SIG-M5 (cell line): ENCODE measurements around the gene TCAIM.
A peak's percentile ranks its signal among the peaks of the same experiment; 100 is the strongest.
"Not testable (repeated sequence)": the region's sequence is repeated elsewhere in the genome, so short reads cannot be mapped to it uniquely, and the experiment has no call there.

Experiments
- DNase-seq: peaks from one replicate; lab custom pipeline; 2025; lab: John Stamatoyannopoulos, UW

The TCAIM gene

DNA sequence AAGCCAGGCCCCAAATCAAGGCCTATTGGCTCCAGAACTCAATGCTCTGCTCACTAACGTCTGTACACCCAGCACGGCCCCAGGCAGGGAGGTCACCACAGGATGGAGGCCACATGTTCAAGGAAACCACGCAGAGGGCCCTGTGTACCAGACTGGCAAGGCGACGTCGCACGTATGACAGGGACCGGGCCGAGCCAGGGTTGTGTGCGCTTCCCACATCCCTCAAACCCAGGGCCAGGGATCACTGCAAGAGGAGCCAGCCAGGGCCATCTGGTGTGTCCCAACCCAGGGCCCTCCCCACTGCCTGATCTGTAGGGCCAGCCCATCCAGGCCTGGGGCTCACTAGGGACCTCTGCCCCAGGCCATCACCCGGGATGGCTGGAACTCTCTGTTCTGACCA lies 76.9 kb downstream of the TCAIM start:
- no peak for DNase-seq

DNA sequence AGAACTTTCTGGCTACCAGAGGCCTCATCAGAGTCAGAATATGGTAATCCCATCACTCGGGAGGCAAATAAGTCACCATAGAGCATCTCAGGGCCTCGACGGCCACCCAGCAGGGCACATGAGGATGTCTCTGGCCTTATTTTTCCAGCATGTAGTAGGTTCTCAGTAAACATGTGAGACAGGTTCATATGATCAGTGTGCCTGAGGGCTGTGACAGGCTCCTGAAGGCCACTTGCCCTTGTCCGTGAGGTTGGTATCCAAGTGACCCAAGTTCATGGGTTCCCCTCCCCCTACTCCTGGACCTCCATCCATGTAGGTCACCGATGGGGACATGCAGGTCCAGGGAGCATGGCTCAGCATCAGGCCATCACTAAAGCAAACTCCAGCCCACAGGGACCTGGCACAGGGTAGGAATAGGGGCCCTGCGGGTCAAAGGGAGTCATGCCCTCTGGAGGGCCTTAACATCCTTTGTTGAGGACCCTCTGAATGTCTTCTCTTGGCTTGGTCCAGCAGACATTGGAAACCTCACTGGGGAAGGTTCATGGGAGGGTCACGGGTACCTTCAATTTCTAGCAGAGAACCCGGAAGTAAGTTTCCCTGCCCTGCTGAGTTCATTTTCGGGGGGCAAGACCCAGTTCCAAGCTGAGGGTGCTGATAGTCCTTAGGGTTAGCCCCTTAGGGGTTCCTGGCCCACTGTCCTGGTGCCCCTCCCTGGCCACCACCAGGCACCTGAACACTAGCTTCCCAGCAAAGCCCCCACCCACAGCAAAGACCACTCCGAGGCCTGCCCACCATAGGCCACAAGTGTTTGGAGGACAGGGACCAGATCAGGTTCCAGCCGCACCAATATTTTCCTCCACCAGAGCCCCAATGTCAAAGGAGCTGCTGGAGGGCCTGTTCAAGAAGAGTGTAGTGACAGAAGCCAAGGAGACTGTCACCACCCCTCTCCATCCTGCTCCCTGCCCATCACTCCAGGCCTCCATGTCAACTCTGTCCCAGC lies 77.8 kb downstream of the TCAIM start:
- DNase-seq, result no peak

DNA sequence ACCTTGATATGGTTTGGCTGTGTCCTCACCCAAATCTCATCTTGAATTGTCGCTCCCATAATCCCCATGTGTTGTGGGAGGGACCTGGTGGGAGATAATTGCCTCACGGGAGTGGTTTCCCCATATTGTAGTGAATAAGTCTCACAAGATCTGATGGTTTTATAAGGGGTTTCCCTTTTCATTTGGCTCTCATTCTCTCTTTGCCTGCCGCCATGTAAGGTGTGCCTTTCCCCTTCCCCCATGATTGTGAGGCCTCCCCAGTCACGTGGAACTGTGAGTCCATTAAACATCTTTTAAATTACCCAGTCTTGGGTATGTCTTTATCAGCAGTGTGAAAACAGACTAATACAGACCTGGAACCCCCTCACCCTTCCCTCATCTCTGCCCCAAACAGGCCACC lies 79.6 kb downstream of the TCAIM start:
- DNase-seq, result not testable (repeated sequence)

DNA sequence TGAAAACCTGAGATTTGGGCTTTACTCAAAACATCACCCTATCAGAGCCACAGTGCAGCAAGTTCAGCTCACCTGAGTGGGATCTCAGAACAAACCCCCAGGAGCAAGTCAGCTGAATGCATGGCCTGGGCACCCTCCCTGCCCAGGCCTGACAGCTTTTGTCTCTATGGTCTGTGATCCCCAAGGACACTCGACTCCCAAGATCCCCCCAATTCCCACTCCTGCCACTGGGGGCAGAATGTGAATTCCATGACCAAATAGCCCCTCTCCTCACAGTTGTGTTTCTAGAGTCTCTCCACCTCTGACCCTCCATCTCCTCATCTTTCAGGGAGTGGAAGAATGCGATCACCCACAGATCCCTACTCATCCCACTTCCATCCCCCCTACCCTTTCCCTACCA lies 80.0 kb downstream of the TCAIM start:
- no peak for DNase-seq

DNA sequence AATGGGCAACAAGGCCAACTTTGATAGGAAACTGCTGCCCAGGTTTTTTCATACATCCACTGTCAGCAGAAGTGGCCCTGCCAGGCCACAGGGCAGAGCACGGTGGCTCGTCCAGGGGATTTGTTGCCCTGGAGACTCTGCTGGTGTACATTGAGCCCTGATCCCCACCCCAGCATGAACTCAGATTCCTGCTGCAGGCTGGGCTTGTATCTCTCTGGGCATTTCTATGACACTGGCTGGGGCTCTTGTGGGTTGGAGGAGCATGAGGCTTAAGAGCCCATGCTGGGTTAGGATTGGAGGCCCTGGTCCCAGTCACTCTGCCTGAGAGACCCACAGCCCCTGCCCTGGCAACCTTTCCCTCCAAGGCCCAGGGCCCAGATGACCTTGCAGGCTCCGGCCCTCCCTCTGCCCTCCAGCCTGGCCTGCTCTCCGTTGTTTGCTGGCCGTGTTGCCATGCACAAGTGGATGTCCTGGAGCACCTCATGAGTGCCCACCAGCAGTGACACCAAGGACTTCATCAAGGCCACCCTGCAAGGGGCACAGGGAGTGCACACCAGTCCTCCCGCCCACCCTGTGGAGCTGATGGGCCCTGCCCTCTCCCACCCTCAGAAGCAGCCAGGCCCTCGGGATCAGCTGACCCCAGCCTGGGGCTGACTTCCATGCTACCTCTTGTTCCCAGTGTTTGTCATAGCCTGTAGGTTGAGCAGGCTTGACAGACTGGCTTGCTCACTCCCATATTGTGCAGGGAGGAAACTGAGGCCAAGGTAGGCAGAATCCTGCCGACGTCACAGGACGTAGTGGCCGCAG lies 80.8 kb downstream of the TCAIM start:
- no peak for DNase-seq

DNA sequence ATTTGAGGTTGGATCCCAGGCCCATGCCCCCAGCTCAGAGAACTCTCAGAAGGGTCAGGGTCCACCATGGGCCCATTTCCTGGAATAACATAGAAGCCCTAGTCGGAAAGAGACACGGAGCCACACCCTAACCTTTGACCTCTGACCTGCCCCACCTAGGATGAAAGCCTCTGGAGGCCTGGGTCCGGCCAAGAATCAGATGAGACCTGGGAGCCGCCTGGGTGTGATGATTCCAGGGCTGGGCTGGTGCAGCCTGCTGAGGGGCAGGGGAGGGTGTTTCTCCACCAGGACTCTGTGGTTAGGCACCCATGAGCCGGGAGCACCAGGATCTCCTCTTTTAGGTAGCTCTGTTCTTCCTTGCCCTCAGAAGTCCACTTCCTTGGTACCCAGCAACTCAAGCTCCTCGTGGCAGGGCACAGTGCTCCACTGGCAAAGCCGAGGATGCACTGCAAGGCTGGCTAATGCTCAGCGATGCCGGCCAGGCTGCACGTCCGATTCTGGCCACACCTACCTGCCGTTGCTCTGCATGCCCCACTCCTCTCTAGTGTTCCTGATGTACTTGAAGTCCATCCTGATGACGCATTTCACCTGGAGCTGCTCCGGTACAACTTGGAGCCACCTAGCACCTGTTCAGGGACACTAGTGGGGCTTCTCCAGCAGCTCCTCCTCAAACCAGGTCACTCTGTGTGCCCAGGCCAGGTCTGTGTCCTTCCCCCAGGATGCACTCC lies 81.5 kb downstream of the TCAIM start:
- DNase-seq, result no peak

DNA sequence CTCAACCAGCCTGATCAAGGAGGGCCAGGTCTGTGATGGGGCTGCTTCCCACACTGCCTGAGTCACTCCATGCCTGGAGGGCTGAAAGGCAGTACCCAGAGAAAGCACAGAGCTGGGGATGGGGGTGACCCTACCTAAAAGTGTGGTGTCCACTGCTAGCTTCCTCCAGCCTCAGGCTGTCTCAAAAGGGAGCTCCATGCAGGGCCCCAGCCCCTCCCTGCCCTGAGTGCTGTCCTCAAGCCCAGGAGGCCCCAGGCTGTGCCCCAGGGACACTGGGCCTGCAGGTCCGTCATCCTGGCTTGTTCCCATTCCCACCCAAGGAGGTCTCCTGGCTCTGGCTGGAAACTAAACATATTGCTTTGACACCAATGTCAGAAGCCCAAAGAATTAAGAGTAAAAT lies 82.1 kb downstream of the TCAIM start:
- DNase-seq, result no peak

DNA sequence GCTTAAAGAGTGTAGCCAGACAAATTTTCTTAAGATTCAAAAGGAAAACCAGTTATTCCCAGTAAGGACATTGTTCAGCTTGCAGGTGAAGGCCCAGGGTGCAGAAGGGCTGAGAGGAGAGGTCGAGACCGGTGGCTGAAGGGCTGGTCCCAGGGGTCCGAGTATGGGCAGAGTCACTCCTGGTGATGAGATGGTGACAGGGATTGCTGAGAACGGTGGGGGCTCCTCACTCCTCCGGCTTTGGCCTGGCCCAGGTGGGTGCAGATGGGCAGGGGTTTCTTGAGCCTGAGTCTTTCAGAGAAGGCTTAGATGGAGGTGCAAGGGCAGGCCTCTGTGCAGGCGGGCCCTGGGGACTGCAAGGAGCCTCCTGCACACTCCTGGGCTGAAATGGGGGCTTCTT lies 82.7 kb downstream of the TCAIM start:
- no peak for DNase-seq

DNA sequence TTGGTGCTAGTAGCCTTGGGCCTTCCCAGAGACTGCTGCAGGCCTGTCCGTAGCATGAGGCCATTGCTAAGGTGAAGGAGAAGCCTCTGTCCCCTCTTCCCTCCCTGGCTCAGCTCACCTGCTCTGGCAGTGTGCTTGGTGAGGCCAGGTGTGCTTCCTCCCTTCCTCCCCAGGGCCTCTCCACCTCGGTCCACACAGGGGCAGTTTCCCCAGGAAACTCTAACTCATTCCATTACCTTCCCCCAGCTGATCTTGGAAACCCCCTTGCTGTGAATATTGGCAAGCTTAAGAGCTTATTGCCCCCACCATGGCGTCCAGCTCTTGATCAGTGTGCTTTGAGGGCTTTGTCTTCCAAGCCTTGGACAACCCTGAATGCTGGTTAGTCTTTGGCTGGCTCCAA lies 86.2 kb downstream of the TCAIM start:
- DNase-seq, result no peak

DNA sequence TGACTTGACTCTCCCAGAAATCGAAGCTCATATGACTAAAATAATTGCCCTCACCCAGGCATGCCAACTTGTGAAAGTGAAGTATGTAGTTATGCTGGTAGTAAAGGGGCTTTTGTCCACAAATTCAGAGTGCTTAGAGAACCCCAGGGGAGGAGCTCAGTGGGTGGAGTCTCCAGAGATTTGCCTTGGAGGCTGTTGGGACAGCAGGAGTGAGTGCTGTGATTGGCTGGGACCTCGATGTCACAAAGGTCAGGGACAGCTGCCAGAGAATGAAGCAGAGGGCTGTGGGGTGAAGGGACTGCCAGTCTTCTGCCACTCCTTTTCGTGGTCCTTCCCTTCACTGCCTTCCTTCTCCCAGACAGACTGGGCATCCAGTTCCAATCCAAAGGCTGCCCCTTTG lies 89.1 kb downstream of the TCAIM start:
- DNase-seq, result no peak

DNA sequence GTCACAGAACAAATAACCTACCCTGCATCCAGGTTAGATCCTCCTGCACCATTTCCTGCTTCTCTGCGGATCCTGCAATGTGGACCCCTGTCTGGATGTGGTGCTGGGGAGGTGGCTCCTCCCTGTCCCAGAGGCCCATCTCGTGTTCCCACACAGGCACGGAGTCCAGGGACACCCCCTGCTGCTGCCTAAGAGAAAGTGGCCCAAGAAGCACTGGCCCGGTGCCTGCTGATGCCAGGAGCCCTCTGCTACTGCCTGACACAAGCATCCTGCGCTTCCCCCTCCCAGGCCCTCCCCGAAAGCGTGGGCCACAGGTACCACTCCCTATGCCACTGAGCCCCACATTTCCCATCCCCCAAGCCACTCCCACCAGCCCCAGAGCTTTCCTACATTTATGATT lies 90.3 kb downstream of the TCAIM start:
- DNase-seq, result no peak

DNA sequence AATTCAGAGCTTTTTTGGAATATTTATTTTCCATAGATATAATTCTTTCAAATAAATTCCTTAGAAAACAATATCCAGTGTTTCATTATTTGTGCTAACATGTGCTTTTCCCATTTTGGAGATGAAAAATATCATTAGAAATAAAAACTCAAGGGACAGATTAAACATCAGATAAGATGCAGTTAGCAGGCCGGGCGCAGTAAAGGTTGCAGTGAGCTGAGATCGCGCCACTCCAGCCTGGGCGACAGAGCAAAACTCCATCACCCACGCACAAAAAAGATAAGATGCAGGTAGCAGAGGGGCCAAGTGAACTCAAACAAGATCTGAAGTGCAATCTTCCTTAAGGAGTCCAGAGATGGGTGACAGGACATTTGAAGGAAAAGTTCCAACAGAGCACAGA lies 90.9 kb downstream of the TCAIM start:
- no peak for DNase-seq

DNA sequence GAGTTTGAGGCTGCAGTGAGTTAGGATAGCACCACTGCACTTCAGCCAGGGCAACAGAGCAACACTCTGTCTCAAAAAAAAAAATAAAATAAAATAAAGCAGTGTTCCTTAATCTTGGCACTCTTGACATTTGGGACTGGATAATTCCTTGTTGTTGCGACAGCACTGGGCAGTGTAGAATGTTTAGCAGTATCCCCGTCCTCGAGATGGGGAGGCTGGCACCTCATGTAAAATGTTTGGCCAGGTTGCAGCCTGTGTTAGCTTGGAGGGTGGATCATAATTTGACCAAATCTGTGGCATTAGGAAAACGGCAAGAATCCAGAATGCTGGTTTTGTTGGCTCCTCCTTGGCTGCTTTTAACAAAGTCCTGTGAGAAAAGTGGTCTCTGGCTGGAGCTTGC lies 91.9 kb downstream of the TCAIM start:
- DNase-seq, result no peak

DNA sequence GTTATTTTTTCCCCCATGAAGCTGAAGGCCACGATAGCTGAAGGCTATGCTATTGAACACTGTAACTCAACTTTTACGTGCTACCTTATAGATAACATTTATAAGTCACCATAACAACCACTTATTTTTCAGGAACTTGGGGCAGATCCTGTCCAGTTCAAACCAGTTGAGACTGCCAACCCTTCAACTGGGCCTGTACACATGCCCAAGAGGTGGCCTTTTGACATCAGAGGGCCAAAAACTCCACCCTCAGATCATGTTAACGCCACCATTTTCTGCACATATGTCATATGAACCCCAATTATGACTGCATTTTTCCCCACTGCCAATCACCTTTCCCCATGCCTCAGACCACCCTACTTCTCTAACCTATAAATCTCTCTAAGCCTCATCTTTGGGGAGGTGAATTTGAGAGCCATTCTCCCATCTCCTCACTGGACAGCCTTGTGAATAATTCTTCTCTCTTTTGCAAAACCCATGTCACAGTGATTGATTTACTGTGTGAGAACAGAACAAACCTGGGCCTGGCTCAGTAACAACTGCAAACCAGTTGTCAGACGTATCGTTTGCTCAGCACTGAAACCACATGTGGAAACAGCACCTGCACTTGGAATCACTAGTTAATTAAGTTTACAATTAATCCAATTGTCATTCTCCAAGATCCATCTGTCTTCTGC lies 96.4 kb downstream of the TCAIM start:
- no peak for DNase-seq

DNA sequence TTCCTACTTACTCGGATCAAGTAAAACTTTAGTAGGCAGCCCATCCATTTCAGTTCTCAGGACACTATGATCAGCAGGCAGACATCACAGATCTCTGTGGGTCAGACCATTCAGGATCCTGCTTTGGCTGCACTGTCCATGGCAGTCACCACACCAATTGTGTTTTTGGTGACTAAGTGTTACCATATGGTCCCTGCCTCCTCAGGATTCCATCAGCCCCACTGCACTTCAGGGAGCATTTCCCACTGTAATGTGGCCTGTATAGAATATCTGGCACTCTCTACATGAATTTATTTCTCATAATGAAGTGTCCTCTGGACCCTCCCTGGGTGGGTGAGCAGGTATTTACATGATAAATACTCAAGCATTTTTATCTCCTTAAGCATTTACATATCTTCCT lies 97.6 kb downstream of the TCAIM start:
- no peak for DNase-seq

DNA sequence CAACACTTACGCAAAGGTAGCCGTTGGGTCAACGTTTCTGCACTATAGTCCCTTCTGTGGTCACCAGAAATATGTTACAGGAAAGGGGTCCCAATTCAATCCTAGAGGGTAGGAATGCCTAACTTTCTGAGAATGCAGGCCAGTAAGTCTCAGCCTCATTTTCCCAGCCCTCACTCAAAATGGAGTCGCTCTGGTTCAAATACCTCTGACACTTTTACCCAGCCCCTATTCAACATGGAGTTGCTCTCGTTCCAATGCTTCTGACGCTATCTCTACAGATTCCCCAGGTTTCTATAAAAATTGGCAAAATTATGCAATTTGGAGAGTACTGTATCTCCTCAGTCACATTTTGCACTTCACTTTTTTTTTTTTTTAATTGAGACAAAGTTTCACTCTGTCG lies 99.2 kb downstream of the TCAIM start:
- DNase-seq, result no peak

DNA sequence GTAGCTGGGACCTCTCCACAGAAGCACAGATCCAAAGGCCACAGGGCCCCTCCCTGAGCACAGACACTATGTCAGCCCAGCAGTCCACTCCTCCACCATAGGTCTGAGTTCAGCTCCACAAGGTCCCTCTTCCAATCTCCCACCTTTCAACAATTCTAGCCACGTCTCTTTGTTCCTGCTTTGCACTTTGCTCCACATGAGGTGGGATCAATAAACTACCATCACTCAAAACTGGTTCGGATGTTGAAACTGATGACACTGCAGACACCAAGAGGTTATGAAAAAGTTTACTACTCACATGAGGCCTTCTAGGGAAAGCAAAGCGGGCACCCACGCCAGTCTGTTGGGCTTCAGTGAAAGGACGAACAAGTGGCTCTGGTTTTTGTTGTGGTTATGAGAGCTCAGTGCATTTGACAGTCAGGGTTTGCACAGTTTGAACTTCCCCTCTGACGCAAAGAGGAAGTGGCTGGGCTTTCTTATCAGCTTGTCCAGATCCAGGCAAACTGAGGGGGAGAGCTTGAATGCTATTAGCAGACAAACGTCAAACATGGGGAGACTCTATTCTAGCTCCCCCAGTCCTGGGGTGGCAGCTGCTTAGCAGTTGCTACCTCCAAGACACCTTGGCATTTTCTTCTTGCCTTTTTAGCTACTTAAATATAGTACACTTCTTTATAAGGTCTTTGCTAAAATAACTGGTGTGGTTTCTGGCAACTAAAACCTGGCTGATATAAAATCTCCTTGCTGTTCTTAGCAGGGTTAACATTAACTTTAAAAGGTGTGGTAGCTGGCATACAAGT lies 101.1 kb downstream of the TCAIM start:
- peak; percentile 99 for DNase-seq

DNA sequence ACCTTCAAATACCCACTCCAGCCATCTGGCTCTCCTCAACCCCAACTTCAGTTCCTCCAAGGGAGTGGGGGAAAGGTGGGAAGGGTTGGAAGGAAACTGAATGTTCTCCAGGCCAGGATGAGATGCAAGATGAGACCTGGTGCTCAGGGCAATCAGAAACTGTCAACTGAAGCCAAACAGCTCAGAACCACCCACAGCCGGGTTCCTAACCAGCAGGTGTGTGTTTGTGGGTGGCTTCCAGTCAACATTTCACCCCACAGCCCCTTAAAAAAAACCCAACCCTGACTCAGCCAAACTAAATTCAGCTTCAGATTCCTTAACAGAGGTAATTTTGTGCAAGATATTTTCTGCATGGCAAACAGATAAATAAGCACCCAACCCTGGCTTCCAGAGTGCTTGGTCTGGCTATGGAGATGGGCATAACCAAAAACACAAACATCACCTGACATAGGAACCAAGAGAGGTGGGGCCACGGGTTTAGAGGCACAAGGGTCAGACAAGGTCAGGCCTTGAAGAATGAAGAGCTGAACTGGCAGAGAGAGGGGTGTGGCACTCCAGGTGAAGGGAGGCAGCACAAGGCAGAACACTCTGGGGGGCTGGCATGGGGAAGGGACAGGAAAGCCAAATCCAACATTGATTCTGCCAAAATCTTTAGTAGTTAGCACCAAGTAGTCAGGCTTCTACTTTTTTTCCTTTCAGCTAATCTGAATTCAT lies 104.2 kb downstream of the TCAIM start:
- no peak for DNase-seq

DNA sequence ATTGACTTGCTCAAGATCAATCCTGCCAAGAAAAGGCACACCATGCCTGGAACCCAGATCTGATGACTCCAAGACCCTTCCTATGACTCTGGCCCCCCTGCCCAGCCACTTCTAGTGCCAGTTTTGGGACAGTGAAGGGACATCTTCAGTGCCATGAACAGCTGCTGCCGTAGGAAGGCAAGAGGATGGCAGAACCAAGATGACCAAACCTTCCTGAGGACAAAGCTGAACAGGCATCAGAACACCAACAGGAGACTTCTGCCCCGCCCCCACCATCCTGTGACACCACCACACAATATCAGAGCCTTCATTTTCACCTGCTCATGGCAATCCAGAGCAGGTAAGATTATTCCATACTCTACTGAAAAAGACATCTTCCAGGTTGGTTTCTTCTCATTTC lies 105.9 kb downstream of the TCAIM start:
- no peak for DNase-seq

DNA sequence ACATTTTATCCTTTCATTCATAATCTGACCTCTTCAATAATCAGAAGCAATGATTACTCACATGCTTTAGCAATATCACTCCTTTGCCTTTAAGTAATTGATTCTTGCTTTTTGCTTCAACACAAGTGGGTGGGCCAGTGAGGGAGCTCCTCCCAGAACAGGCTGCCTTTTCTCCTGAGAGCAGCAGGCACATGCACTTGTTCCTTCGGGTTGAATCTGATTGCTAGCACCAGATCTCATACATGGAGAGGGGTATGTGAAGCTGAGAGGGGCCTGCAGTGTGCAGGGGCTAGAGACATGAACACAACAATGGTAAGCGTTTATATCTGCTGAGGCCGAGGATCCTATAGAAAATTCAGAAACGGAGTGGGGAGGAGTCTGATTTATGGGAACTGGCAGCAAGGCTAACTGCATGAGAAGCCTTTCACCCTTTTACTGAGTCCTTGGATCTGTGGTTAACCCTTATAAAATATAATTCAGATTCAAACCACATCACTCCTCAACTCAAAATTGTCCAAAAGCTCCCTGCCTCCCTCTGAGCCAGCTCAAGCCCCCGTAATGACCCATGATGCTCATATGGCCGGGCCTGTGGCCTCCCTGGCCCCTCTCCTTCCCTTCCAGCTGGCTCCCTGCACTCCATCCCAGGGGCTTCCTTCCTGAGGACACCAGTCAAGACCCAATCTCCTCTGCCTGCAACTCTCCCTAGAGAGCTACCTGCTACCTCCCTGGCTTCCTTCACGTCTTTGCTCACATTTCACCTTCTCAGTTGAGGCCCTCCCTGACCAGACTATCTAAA lies 106.5 kb downstream of the TCAIM start:
- DNase-seq, result no peak
